GM23248 (cell line): Measurements from ENCODE around the gene MON1B.

Source experiments
- EZH2 ChIP-seq: fragments of 200-600 bp; sonication (generic); IDR thresholded peaks from 2 replicates; pipeline ENCODE4 v1.6.1; 2018; ENCODE audit warnings: antibody characterized with exemption, mild to moderate bottlenecking; ENCODE audit not compliant: insufficient read depth, poor library complexity, severe bottlenecking
- EZH2phosphoT487 ChIP-seq: fragments of 200-600 bp; sonication (generic); IDR thresholded peaks from 2 replicates; pipeline ENCODE4 v1.6.1; 2018; ENCODE audit warnings: antibody characterized with exemption, moderate library complexity, mild to moderate bottlenecking, low read depth; ENCODE audit not compliant: insufficient read depth

GRCh38 chr16:77165006-77165405 is 26.0 kb upstream of the MON1B start:
- no peak for TF ChIP-seq EZH2
- no peak for TF ChIP-seq EZH2phosphoT487
